ENCODE data around the gene SLPI. TPM values are rescaled to one million over a fixed set of nuclear protein-coding genes. Genes with fewer than 3 reads are reported as not detected.

The SLPI gene
- polyA plus RNA-seq, 1 experiment = 0.21 TPM

GRCh38 chr20:45292343-45292742, 38.0 kb upstream of the SLPI start:
- DNase-seq (ENCODE audit: low read depth) = no peak
- H3K4me3 ChIP-seq (ENCODE audit: low read depth, low read length) = no peak overlapping the region
- no peaks in the 10 kb centered on the region; the same call in 1 of the 2 replicates for H3K27me3 ChIP-seq (ENCODE audit: control insufficient read depth, insufficient read depth, low read length)
- ChIA-PET CTCF (interaction anchor here (1.2 to 8.9 kb wide), 20 partner anchors 9 to 545 kb away, joined by 3 to 78 read pairs (median 8); partner anchors contain the start of gene KCNS1), POLR2A (no interaction called here)
- TF ChIP-seq CTCF (IDR thresholded peaks at IDR 0.05; ENCODE audit: insufficient read depth, low read depth, low read length) = no peak
- H3K36me3 ChIP-seq (ENCODE audit: control insufficient read depth, insufficient read depth, low read length) = no peaks in the 10 kb centered on the region

GRCh38 chr20:45291526-45291925, 37.2 kb upstream of the SLPI start:
- no peak overlapping the region for H3K4me3 ChIP-seq (ENCODE audit: low read depth, low read length)
- TF ChIP-seq CTCF (IDR thresholded peaks at IDR 0.05; ENCODE audit: insufficient read depth, low read depth, low read length) = no peak
- DNase-seq (ENCODE audit: low read depth) = no peak
- H3K36me3 ChIP-seq (ENCODE audit: control insufficient read depth, insufficient read depth, low read length) = no peaks in the 10 kb centered on the region
- POLR2A ChIA-PET = no interaction called here
- no peaks in the 10 kb centered on the region; the same call in 1 of the 2 replicates for H3K27me3 ChIP-seq (ENCODE audit: control insufficient read depth, insufficient read depth, low read length)
- CTCF ChIA-PET = interaction anchor here (0.8 to 8.9 kb wide), 31 partner anchors 8 to 545 kb away, joined by 3 to 78 read pairs (median 5); partner anchors contain the start of genes KCNS1, MATN4 and PABPC1L

GRCh38 chr20:45290677-45291355, 36.5 kb upstream of the SLPI start:
- POLR2A ChIA-PET = no interaction called here
- CTCF ChIA-PET = interaction anchor here (0.6 to 8.9 kb wide), 41 partner anchors 8 to 544 kb away, joined by 3 to 78 read pairs (median 4); partner anchors contain the start of genes KCNS1, MATN4 and PABPC1L
- peak; percentile 88 for TF ChIP-seq CTCF (IDR thresholded peaks at IDR 0.05; ENCODE audit: insufficient read depth, low read depth, low read length)
- Histone ChIP-seq H3K4me3 (ENCODE audit: low read depth, low read length) (no peak overlapping the region), H3K36me3 (ENCODE audit: control insufficient read depth, insufficient read depth, low read length) (no peaks in the 10 kb centered on the region), H3K27me3 (ENCODE audit: control insufficient read depth, insufficient read depth, low read length) (no peaks in the 10 kb centered on the region; the same call in 1 of the 2 replicates)
- DNase-seq (ENCODE audit: low read depth) = no peak

GRCh38 chr20:45289942-45290676, 35.7 kb upstream of the SLPI start:
- ChIA-PET CTCF (interaction anchor here (0.6 to 6.5 kb wide), 38 partner anchors 7 to 542 kb away, joined by 3 to 78 read pairs (median 4); partner anchors contain the start of genes KCNS1, MATN4 and PABPC1L), POLR2A (interaction anchor here (0.6 kb wide), 1 partner anchor 487 kb away, joined by 6 read pairs; no protein-coding TSS in a partner anchor)
- no peaks in the 10 kb centered on the region for H3K36me3 ChIP-seq (ENCODE audit: control insufficient read depth, insufficient read depth, low read length)
- no peaks in the 10 kb centered on the region; the same call in 1 of the 2 replicates for H3K27me3 ChIP-seq (ENCODE audit: control insufficient read depth, insufficient read depth, low read length)
- TF ChIP-seq CTCF (IDR thresholded peaks at IDR 0.05; ENCODE audit: insufficient read depth, low read depth, low read length) = no peak
- no peak for DNase-seq (ENCODE audit: low read depth)
- H3K4me3 ChIP-seq (ENCODE audit: low read depth, low read length) = no peak overlapping the region

GRCh38 chr20:45288860-45289259, 34.5 kb upstream of the SLPI start:
- H3K4me3 ChIP-seq (ENCODE audit: low read depth, low read length) = no peak overlapping the region
- POLR2A ChIA-PET = no interaction called here
- no peak for DNase-seq (ENCODE audit: low read depth)
- H3K36me3 ChIP-seq (ENCODE audit: control insufficient read depth, insufficient read depth, low read length) = no peaks in the 10 kb centered on the region
- CTCF ChIA-PET = interaction anchor here (1.3 to 1.7 kb wide), 2 partner anchors 276 to 541 kb away, joined by 3 to 4 read pairs; no protein-coding TSS in a partner anchor
- no peak for TF ChIP-seq CTCF (IDR thresholded peaks at IDR 0.05; ENCODE audit: insufficient read depth, low read depth, low read length)
- no peaks in the 10 kb centered on the region; the same call in 1 of the 2 replicates for H3K27me3 ChIP-seq (ENCODE audit: control insufficient read depth, insufficient read depth, low read length)

All from BJ (cell line).